ENCODE results near the gene NUDT19. TPM values are rescaled to one million over a fixed set of nuclear protein-coding genes. Genes with fewer than 3 reads are reported as not detected.
"Not testable (repeated sequence)": the region's sequence is repeated elsewhere in the genome, so short reads cannot be mapped to it uniquely, and the experiment has no call there.

The NUDT19 gene
- total and polyA plus RNA-seq, 2 experiments from 2014 or later: 2.4 to 3.9 TPM

- no peak for TF ChIP-seq ZNF462 (CRISPR knock-in tag; IDR thresholded peaks at IDR 0.05)
- no peak for TF ChIP-seq JUNB (IDR thresholded peaks at IDR 0.05; ENCODE audit: unreplicated experiment)
- TF ChIP-seq CREB1 (CRISPR knock-in tag; IDR thresholded peaks at IDR 0.05; ENCODE audit: low read depth): no peak
- no peak for TF ChIP-seq EZH2phosphoT487 (IDR thresholded peaks at IDR 0.05; ENCODE audit: unreplicated experiment)
- no peak for TF ChIP-seq POLR2AphosphoS5 (IDR thresholded peaks at IDR 0.05; ENCODE audit: low read depth)
Measured at GRCh38 chr19:32692727-32693061, 1.1 kb downstream of the NUDT19 start (continued).

- not testable (repeated sequence) for DNase-seq (ENCODE audit: low spot score); H3F3A ChIP-seq (replicated peaks; ENCODE audit: low read depth); H3K79me2 ChIP-seq (replicated peaks; ENCODE audit: insufficient read depth); H3K27ac Mint-ChIP-seq; H3K9me3 Mint-ChIP-seq; H4K20me1 ChIP-seq (replicated peaks; ENCODE audit: insufficient read depth); H3K4me2 ChIP-seq; H3K27ac ChIP-seq (ENCODE audit: low read depth); H2AFZ ChIP-seq; H3K36me3 ChIP-seq (ENCODE audit: insufficient read depth); H3K9me2 ChIP-seq (ENCODE audit: insufficient read depth); ATAC-seq
- peaks cover 19% of the 10 kb centered on the region for H3K36me3 Mint-ChIP-seq (ENCODE audit: low read depth)
- H3K27me3 ChIP-seq (ENCODE audit: insufficient read depth): peaks cover 29% of the 10 kb centered on the region
- H3K4me3 ChIP-seq: peak overlapping the region; percentile 58; the same call in 1 of the 2 replicates
- H3K27me3 Mint-ChIP-seq (ENCODE audit: insufficient read depth, low read depth, poor library complexity): peaks cover 15% of the 10 kb centered on the region
- peak overlapping the region; percentile 69 for H3K4me3 Mint-ChIP-seq
- peaks cover 21% of the 10 kb centered on the region for H3K4me1 Mint-ChIP-seq
- peaks cover 11% of the 10 kb centered on the region for H3K4me1 ChIP-seq (ENCODE audit: insufficient read depth)
Measured at GRCh38 chr19:32693151-32694108, 1.8 kb downstream of the NUDT19 start.

- H3K27me3 ChIP-seq (ENCODE audit: insufficient read depth): peaks cover 29% of the 10 kb centered on the region
- H3K4me3 ChIP-seq; H3K9me2 ChIP-seq (ENCODE audit: insufficient read depth); DNase-seq (ENCODE audit: low spot score); H3K27ac Mint-ChIP-seq; H4K20me1 ChIP-seq (replicated peaks; ENCODE audit: insufficient read depth); H3K36me3 ChIP-seq (ENCODE audit: insufficient read depth); ATAC-seq; H3K27ac ChIP-seq (ENCODE audit: low read depth); H3K4me3 Mint-ChIP-seq; H3K4me2 ChIP-seq; H3K79me2 ChIP-seq (replicated peaks; ENCODE audit: insufficient read depth); H2AFZ ChIP-seq; H3F3A ChIP-seq (replicated peaks; ENCODE audit: low read depth): not testable (repeated sequence)
- peaks cover 17% of the 10 kb centered on the region for H3K4me1 ChIP-seq (ENCODE audit: insufficient read depth)
- peaks cover 23% of the 10 kb centered on the region for H3K36me3 Mint-ChIP-seq (ENCODE audit: low read depth)
- H3K9me3 Mint-ChIP-seq: peaks cover 12% of the 10 kb centered on the region; the same call in 2 of the 3 replicates
- peaks cover 23% of the 10 kb centered on the region for H3K4me1 Mint-ChIP-seq
- H3K27me3 Mint-ChIP-seq (ENCODE audit: insufficient read depth, low read depth, poor library complexity): peaks cover 18% of the 10 kb centered on the region
Measured at GRCh38 chr19:32694316-32694715, 2.7 kb downstream of the NUDT19 start.

GRCh38 chr19:32694851-32695250 lies 3.2 kb downstream of the NUDT19 start:
- H3K79me2 ChIP-seq (replicated peaks; ENCODE audit: insufficient read depth); H3K4me3 Mint-ChIP-seq; ATAC-seq; H3K27ac ChIP-seq (ENCODE audit: low read depth); H3F3A ChIP-seq (replicated peaks; ENCODE audit: low read depth); H3K36me3 ChIP-seq (ENCODE audit: insufficient read depth); H3K4me2 ChIP-seq; H3K27ac Mint-ChIP-seq; H4K20me1 ChIP-seq (replicated peaks; ENCODE audit: insufficient read depth); H2AFZ ChIP-seq; H3K9me2 ChIP-seq (ENCODE audit: insufficient read depth); H3K4me3 ChIP-seq; DNase-seq (ENCODE audit: low spot score): not testable (repeated sequence)
- Mint-ChIP-seq H3K36me3 (ENCODE audit: low read depth) (peaks cover 27% of the 10 kb centered on the region), H3K27me3 (ENCODE audit: insufficient read depth, low read depth, poor library complexity) (peaks cover 22% of the 10 kb centered on the region), H3K9me3 (peaks cover 12% of the 10 kb centered on the region; the same call in 2 of the 3 replicates), H3K4me1 (peaks cover 23% of the 10 kb centered on the region)
- Histone ChIP-seq H3K4me1 (ENCODE audit: insufficient read depth) (peaks cover 19% of the 10 kb centered on the region), H3K27me3 (ENCODE audit: insufficient read depth) (peaks cover 29% of the 10 kb centered on the region)

Data from GM23338 (cell line).